ENCODE measurements around the gene CCL8.

GRCh38 chr17:34303606-34304005 is 15.6 kb upstream of the CCL8 start:
- TF ChIP-seq EZH2phosphoT487 (IDR thresholded peaks at IDR 0.05; ENCODE audit: borderline replicate concordance): no peak
- no peak for TF ChIP-seq CTCF (conservative IDR thresholded peaks at IDR 0.05; ENCODE audit: low read length)

Measured in Loucy (cell line).